Mesodermal cell (in vitro differentiated cells): ENCODE measurements around the gene PCP4L1.
A peak's percentile ranks its signal among the peaks of the same experiment; 100 is the strongest.

Source experiments
- H3K27ac ChIP-seq: 2 replicates; pipeline ENCODE4 v1.7.0; 2013; ENCODE audit warnings: mild to moderate bottlenecking, low read depth, low read length, moderate library complexity; ENCODE audit not compliant: severe bottlenecking
- H3K36me3 ChIP-seq: 2 replicates; pipeline ENCODE4 v1.7.1; 2013; ENCODE audit warnings: mild to moderate bottlenecking, low read length, moderate library complexity; ENCODE audit not compliant: control insufficient read depth, insufficient read depth
- H3K4me1 ChIP-seq: one replicate; pipeline ENCODE4 v1.7.1; 2013; ENCODE audit warnings: mild to moderate bottlenecking, low read length; ENCODE audit not compliant: insufficient read depth, control insufficient read depth, poor library complexity, severe bottlenecking
- H3K4me3 ChIP-seq: 2 replicates; pipeline ENCODE4 v1.7.0; 2013; ENCODE audit warnings: low read length, control low read depth, mild to moderate bottlenecking; ENCODE audit not compliant: insufficient read depth, poor library complexity, severe bottlenecking; ENCODE audit errors: extremely low read depth
- H3K9me3 ChIP-seq: 2 replicates; pipeline ENCODE4 v1.7.1; 2013; ENCODE audit warnings: mild to moderate bottlenecking, low read length, moderate library complexity; ENCODE audit not compliant: control insufficient read depth
- WGBS, 2 experiments: methylation state at CpG; one replicate each; pipeline ENCODE4 v1.1.5; 2013; ENCODE audit warnings: missing lambda C conversion rate in 2 of 2; ENCODE audit not compliant: insufficient coverage in 2 of 2; 5-methylcytosine and 5-hydroxymethylcytosine counted together

Gene PCP4L1

GRCh38 chr1:161304927-161305866 lies 46.7 kb downstream of the PCP4L1 start:
- Histone ChIP-seq H3K4me1 (peaks cover 6% of the 10 kb centered on the region), H3K4me3 (peak overlapping the region; percentile 58), H3K36me3 (no peaks in the 10 kb centered on the region), H3K27ac (no peak overlapping the region), H3K9me3 (no peaks in the 10 kb centered on the region)
- WGBS, 2 experiments, result 11 to 17% methylated on average over 10 to 11 of the region's 17 CpGs

- 2 to 5% methylated on average over 5 to 16 of the region's 31 CpGs for WGBS, 2 experiments
- H3K4me3 ChIP-seq, result peak overlapping the region; percentile 58
Observed at GRCh38 chr1:161305867-161306519, 47.4 kb downstream of the PCP4L1 start.

GRCh38 chr1:161307230-161307768 lies 48.8 kb downstream of the PCP4L1 start:
- Histone ChIP-seq H3K36me3 (no peaks in the 10 kb centered on the region), H3K9me3 (no peaks in the 10 kb centered on the region), H3K4me1 (peaks cover 6% of the 10 kb centered on the region), H3K27ac (peak overlapping the region; percentile 36), H3K4me3 (no peak overlapping the region)
- 94 to 100% methylated on average over 6 to 7 of the region's 7 CpGs for WGBS, 2 experiments

More at GRCh38 chr1:161305867-161306519, 47.4 kb downstream of the PCP4L1 start:
- peaks cover 6% of the 10 kb centered on the region for H3K4me1 ChIP-seq
- no peak overlapping the region for H3K27ac ChIP-seq
- H3K36me3 ChIP-seq, result no peaks in the 10 kb centered on the region
- H3K9me3 ChIP-seq, result no peaks in the 10 kb centered on the region

GRCh38 chr1:161307892-161308638 lies 49.5 kb downstream of the PCP4L1 start:
- H3K9me3 ChIP-seq, result no peaks in the 10 kb centered on the region
- H3K4me1 ChIP-seq, result peaks cover 6% of the 10 kb centered on the region
- H3K27ac ChIP-seq, result no peak overlapping the region
- no peaks in the 10 kb centered on the region for H3K36me3 ChIP-seq
- no peak overlapping the region for H3K4me3 ChIP-seq
- WGBS, 2 experiments, result no CpG with 5 or more reads among the region's 2 CpGs

GRCh38 chr1:161309868-161310267 lies 51.3 kb downstream of the PCP4L1 start, which contains the start of gene MPZ:
Gene MPZ, minus strand, starts transcription at chr1:161309968. Its CDS starts 63 bp downstream, at chr1:161309905.
- Histone ChIP-seq H3K27ac (peak within 1 kb of the TSS; percentile 5), H3K9me3 (no peaks in the 10 kb centered on the region), H3K4me1 (peaks cover 6% of the 10 kb centered on the region), H3K4me3 (no peak within 1 kb of the TSS), H3K36me3 (no peaks in the 10 kb centered on the region)
- WGBS, 2 experiments, result 56% methylated on average over 2 of the region's 2 CpGs; no CpG with 5 or more reads in 1 of the 2 experiments

GRCh38 chr1:161311595-161312181 lies 53.1 kb downstream of the PCP4L1 start:
- WGBS, 2 experiments, result 80 to 92% methylated on average over 1 to 2 of the region's 4 CpGs
- no peak overlapping the region for H3K4me3 ChIP-seq
- H3K36me3 ChIP-seq, result no peaks in the 10 kb centered on the region

GRCh38 chr1:161313554-161314200 lies 55.1 kb downstream of the PCP4L1 start:
- Histone ChIP-seq H3K27ac (peak overlapping the region; percentile 90), H3K36me3 (peaks cover 6% of the 10 kb centered on the region), H3K4me1 (no peaks in the 10 kb centered on the region), H3K9me3 (no peaks in the 10 kb centered on the region), H3K4me3 (peak overlapping the region; percentile 79)
- 50 to 61% methylated on average over 19 to 22 of the region's 28 CpGs for WGBS, 2 experiments

More at GRCh38 chr1:161311595-161312181, 53.1 kb downstream of the PCP4L1 start:
- Histone ChIP-seq H3K4me1 (no peaks in the 10 kb centered on the region), H3K27ac (no peak overlapping the region), H3K9me3 (no peaks in the 10 kb centered on the region)

- Histone ChIP-seq H3K4me1 (no peaks in the 10 kb centered on the region), H3K36me3 (peaks cover 6% of the 10 kb centered on the region), H3K9me3 (no peaks in the 10 kb centered on the region), H3K4me3 (peak within 1 kb of the TSS; percentile 79), H3K27ac (peak within 1 kb of the TSS; percentile 90)
- WGBS, 2 experiments, result 1% methylated on average over 33 to 41 of the region's 45 CpGs
Observed at GRCh38 chr1:161314201-161314981, 55.8 kb downstream of the PCP4L1 start, which contains the start of gene SDHC. Gene SDHC, plus strand, starts transcription at chr1:161314381. Its CDS starts 25 bp downstream, at chr1:161314406.
